K562 (cell line): ENCODE data around the gene HS3ST4.

Experiments used
- ARID1B ChIP-seq: fragments of 450-650 bp; IDR thresholded peaks from 2 replicates; pipeline ENCODE4 v1.6.1; 2016; ENCODE audit warnings: antibody characterized with exemption, mild to moderate bottlenecking, inconsistent platforms
- CTCF ChIP-seq, 3 experiments: IDR thresholded peaks in 2 of 3; conservative IDR thresholded peaks in 1 of 3; 2 replicates each; pipeline ENCODE4 v1.5.1; 2011 to 2012; ENCODE audit warnings: low read length in 3 of 3, mild to moderate bottlenecking in 3 of 3, control low read depth in 2 of 3, improper control_type of control experiment in 1 of 3, inconsistent platforms in 1 of 3, low read depth in 1 of 3, mixed read lengths in 1 of 3, moderate library complexity in 1 of 3; ENCODE audit not compliant: insufficient read depth in 2 of 3
- E2F1 ChIP-seq: sonication (generic); formaldehyde crosslinking; IDR thresholded peaks from 2 replicates; pipeline ENCODE4 v1.8.1; 2023; ENCODE audit warnings: mild to moderate bottlenecking, missing genetic modification reagents, moderate library complexity
- EP300 ChIP-seq: IDR thresholded peaks from 2 replicates; pipeline ENCODE4 v1.6.1; 2012; ENCODE audit warnings: low read length, improper control_type of control experiment
- EZH2 ChIP-seq: IDR thresholded peaks from 2 replicates; pipeline ENCODE4 v1.6.1; 2012; ENCODE audit warnings: low read depth, mild to moderate bottlenecking, inconsistent platforms, low read length, borderline replicate concordance
- KDM1A ChIP-seq, 2 experiments: fragments of 450-650 bp; IDR thresholded peaks; 2 replicates each; pipeline ENCODE4 v1.6.1; 2016; ENCODE audit warnings: mild to moderate bottlenecking in 2 of 2
- NRF1 ChIP-seq, 2 experiments: fragments of 450-650 bp; IDR thresholded peaks in 1 of 2; conservative IDR thresholded peaks in 1 of 2; 2 replicates each; pipeline ENCODE4 v1.6.1; 2014; ENCODE audit warnings: mild to moderate bottlenecking in 2 of 2
- POU5F1 ChIP-seq: fragments of 150-350 bp; IDR thresholded peaks from 2 replicates; pipeline ENCODE4 v1.6.1; 2014; ENCODE audit warnings: borderline replicate concordance, low read length, low read depth, mild to moderate bottlenecking; ENCODE audit not compliant: partially characterized antibody
- REST ChIP-seq, 2 experiments: fragments of 450-650 bp; formaldehyde crosslinking in 1 of 2; IDR thresholded peaks; 2 replicates each; pipeline versions ENCODE4 v1.4.0 to v1.6.1; 2014 to 2020; ENCODE audit warnings: mild to moderate bottlenecking in 2 of 2, borderline replicate concordance in 1 of 2, low read depth in 1 of 2
- THAP7 ChIP-seq: fragments of 250-450 bp; sonication (Bioruptor Pico); IDR thresholded peaks from 2 replicates; pipeline ENCODE4 v1.5.0; 2021
- ZNF232 ChIP-seq: sonication (generic); formaldehyde crosslinking; IDR thresholded peaks from 2 replicates; pipeline ENCODE4 v1.8.0; 2022; ENCODE audit warnings: mild to moderate bottlenecking, missing genetic modification reagents
- ZZZ3 ChIP-seq: fragments of 450-650 bp; IDR thresholded peaks from 2 replicates; pipeline ENCODE4 v1.6.1; 2016; ENCODE audit warnings: antibody characterized with exemption, mild to moderate bottlenecking, moderate library complexity

- TF ChIP-seq CTCF (IDR thresholded peaks at IDR 0.05 in 2 of 3, conservative IDR thresholded peaks at IDR 0.05 in 1 of 3; ENCODE audit: insufficient read depth in 2 of 3, low read depth in 1 of 3, low read length in 3 of 3) = no peak
- TF ChIP-seq ZNF232 (CRISPR knock-in tag) = no peak
- no peak for TF ChIP-seq NRF1 (conservative IDR thresholded peaks at IDR 0.05 in 1 of 2, IDR thresholded peaks at IDR 0.05 in 1 of 2)
- no peak for TF ChIP-seq REST (IDR thresholded peaks at IDR 0.05; ENCODE audit: borderline replicate concordance)
- no peak for TF ChIP-seq REST (CRISPR knock-in tag; IDR thresholded peaks at IDR 0.05; ENCODE audit: low read depth)
- TF ChIP-seq POU5F1 = no peak
- no peak for TF ChIP-seq ARID1B
- TF ChIP-seq E2F1 (CRISPR knock-in tag) = no peak
- TF ChIP-seq EP300 = no peak
- TF ChIP-seq KDM1A (IDR thresholded peaks at IDR 0.05) = no peak
- TF ChIP-seq THAP7 (CRISPR knock-in tag) = no peak
- TF ChIP-seq ZZZ3 = no peak
- no peak for TF ChIP-seq EZH2
These were observed 96.9 kb downstream of the HS3ST4 start for GRCh38 chr16:25788637-25789036.
